HG02943 (cell line): ENCODE data around the gene NAA25.

Source experiments
- ATAC-seq: cut with Tn5 transposase; IDR thresholded peaks from one replicate; pipeline ENCODE4 v1.9.1; 2021; ENCODE audit warnings: mild to moderate bottlenecking, low read depth, moderate library complexity; ENCODE audit not compliant: unreplicated experiment

NAA25 gene

DNA sequence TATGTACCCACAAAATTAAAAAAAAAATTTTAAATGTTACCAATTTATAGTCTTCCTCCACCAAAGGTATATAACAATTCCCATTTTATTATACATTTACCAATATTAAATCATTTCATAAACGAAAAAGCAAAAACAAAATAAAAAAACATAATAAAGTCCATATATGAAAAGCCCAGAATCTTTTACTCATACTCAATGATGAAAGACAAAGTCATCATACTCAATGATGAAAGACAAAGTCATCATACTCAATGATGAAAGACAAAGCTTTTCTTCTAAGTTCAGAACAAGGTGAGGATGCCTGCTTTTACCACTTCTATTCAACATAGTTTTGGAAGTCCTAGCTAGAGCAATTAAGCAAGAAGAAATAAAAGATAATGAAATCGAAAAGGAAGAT lies 123.8 kb downstream of the NAA25 start:
- ATAC-seq: no peak

DNA sequence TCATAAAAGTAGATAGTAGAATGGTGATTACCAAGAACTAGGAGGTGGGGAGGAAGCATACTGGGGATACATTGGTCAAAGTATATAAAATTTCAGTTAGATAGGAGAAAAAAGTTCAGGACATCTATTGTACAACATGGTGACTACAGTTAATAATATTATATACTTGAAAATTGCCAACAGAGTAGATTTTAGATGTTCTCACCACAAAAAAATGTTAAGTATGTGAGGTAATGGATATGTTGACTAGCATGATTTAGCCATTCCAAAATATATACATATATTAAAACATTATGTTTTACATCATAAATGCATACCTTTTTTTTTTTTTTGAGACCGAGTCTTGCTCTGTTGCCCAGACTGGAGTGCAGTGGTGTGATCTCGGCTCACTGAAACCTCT lies 126.6 kb downstream of the NAA25 start:
- ATAC-seq: no peak

DNA sequence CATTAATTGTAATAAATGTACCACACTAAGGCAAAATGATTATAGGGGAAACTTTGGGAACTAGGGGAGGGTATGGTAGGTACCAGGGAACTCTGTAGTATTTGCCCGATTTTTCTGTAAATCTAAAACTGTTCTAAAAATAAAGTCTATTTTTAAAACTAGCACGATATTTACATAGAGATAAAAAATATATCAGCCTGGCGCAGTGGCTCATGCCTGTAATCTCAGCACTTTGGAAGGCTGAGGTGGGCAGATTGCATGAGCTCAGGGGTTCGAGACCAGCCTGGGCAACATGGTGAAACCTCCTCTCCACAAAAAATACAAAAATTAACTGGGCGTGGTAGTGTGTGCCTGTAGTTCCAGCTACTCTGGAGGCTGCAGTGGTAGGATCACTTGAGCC lies 128.0 kb downstream of the NAA25 start:
- no peak for ATAC-seq

DNA sequence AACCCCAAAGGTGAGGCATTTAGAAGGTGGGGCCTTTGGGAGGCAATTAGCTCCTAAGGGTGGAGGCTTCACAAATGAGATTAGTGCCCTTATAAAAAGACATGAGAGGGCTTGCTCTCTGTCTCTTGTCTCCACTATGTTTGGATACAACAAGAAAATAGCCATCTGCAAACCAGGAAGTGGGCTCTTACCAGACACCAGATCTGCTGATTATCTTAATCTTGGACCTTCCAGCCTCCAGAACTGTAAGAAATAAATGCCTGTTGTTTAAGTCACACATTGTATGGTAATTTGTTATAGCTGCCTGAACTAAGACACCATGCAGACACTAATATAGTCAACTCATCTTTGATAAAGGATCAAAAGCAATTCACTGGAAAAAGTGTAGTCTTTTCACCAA lies 130.0 kb downstream of the NAA25 start:
- ATAC-seq: no peak

DNA sequence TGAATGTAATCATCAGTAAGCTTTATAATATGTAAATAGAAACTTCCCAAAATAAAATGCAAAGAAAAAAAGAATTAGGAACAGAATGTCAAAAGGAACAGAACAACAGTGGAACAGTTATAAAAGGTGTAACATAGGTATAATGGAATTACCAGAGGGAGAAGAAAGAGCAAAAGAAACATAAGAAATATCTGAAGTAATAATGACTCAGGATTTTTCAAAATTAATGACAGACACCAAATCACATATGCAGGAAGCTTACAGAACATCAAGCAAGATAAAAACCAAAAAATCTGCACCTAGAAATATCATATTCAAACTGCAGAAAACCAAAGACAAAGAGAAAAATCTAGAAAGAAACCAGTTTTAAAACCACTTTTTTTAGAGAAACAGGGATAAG lies 131.7 kb downstream of the NAA25 start:
- no peak for ATAC-seq
